HL-60 (cell line): ENCODE data around the gene ANKRD26.

Source experiments
- GABPA ChIP-seq: IDR thresholded peaks from 2 replicates; pipeline ENCODE4 v1.6.1; 2012; ENCODE audit warnings: low read depth
- POLR2AphosphoS5 ChIP-seq: IDR thresholded peaks from 2 replicates; pipeline ENCODE4 v1.6.1; 2012; ENCODE audit warnings: low read depth
- SPI1 ChIP-seq: IDR thresholded peaks from 2 replicates; pipeline ENCODE4 v1.6.1; 2012; ENCODE audit warnings: low read depth, mild to moderate bottlenecking, borderline replicate concordance
- TF ChIP-seq, protein P1 (sequence below): IDR thresholded peaks from one replicate; pipeline ENCODE4 v1.5.1; 2011; ENCODE audit warnings: low read length, control low read depth, inconsistent platforms; ENCODE audit not compliant: insufficient read depth

- TF ChIP-seq, protein P1, sequence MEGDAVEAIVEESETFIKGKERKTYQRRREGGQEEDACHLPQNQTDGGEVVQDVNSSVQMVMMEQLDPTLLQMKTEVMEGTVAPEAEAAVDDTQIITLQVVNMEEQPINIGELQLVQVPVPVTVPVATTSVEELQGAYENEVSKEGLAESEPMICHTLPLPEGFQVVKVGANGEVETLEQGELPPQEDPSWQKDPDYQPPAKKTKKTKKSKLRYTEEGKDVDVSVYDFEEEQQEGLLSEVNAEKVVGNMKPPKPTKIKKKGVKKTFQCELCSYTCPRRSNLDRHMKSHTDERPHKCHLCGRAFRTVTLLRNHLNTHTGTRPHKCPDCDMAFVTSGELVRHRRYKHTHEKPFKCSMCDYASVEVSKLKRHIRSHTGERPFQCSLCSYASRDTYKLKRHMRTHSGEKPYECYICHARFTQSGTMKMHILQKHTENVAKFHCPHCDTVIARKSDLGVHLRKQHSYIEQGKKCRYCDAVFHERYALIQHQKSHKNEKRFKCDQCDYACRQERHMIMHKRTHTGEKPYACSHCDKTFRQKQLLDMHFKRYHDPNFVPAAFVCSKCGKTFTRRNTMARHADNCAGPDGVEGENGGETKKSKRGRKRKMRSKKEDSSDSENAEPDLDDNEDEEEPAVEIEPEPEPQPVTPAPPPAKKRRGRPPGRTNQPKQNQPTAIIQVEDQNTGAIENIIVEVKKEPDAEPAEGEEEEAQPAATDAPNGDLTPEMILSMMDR, result no peak
- TF ChIP-seq POLR2AphosphoS5 (no peak), GABPA (no peak), SPI1 (no peak)
These were observed 105.6 kb downstream of the ANKRD26 start for GRCh38 chr10:26994743-26995142.
